ENCODE results near the gene BATF3. TPM values are rescaled to one million over a fixed set of nuclear protein-coding genes. Genes with fewer than 3 reads are reported as not detected.
"Not testable (repeated sequence)": the region's sequence is repeated elsewhere in the genome, so short reads cannot be mapped to it uniquely, and the experiment has no call there.

BATF3 gene
- total RNA-seq, 2 donors from 2014 or later: 0.96 to 3.3 TPM

GRCh38 chr1:212643877-212644276 lies 55.8 kb downstream of the BATF3 start:
- Histone ChIP-seq H3K4me3 (no peak overlapping the region), H3K4me1 (peaks cover 0 to 5% of the 10 kb centered on the region in 2 donors), H3K36me3 (no peaks in the 10 kb centered on the region), H3K9me3 (no peaks in the 10 kb centered on the region), H3K27me3 (no peaks in the 10 kb centered on the region), H3K27ac (no peak overlapping the region)
- no peak for DNase-seq (ENCODE audit: low spot score)
- TF ChIP-seq CTCF (IDR thresholded peaks at IDR 0.05): no peak

- Histone ChIP-seq H3K9me3 (no peaks in the 10 kb centered on the region), H3K36me3 (no peaks in the 10 kb centered on the region), H3K27ac (no peak overlapping the region), H3K4me1 (peaks cover 0 to 24% of the 10 kb centered on the region in 2 donors), H3K27me3 (no peaks in the 10 kb centered on the region), H3K4me3 (no peak overlapping the region)
- DNase-seq (ENCODE audit: low spot score): no peak
- no peak for TF ChIP-seq CTCF (IDR thresholded peaks at IDR 0.05)
Measured at GRCh38 chr1:212641956-212642355, 57.7 kb downstream of the BATF3 start.

GRCh38 chr1:212640223-212640878 lies 59.3 kb downstream of the BATF3 start:
- DNase-seq (ENCODE audit: low spot score): no peak
- Histone ChIP-seq H3K27me3 (no peaks in the 10 kb centered on the region), H3K4me1 (peaks cover 0 to 40% of the 10 kb centered on the region in 2 donors), H3K4me3 (no peak overlapping the region), H3K36me3 (no peaks in the 10 kb centered on the region), H3K9me3 (no peaks in the 10 kb centered on the region), H3K27ac (no peak overlapping the region)
- no peak for TF ChIP-seq CTCF (IDR thresholded peaks at IDR 0.05)

GRCh38 chr1:212639524-212639923 lies 60.1 kb downstream of the BATF3 start:
- H3K27me3 ChIP-seq: not testable (repeated sequence)

GRCh38 chr1:212638492-212639151 lies 61.0 kb downstream of the BATF3 start:
- Histone ChIP-seq H3K9me3 (no peaks in the 10 kb centered on the region), H3K4me1 (peaks cover 0 to 45% of the 10 kb centered on the region in 2 donors), H3K27ac (peak overlapping the region; percentile 45 to 76), H3K27me3 (no peaks in the 10 kb centered on the region), H3K36me3 (no peaks in the 10 kb centered on the region), H3K4me3 (peak overlapping the region in 1 of 2 donors; percentile 26)
- TF ChIP-seq CTCF (IDR thresholded peaks at IDR 0.05): no peak
- no peak for DNase-seq (ENCODE audit: low spot score)

More at GRCh38 chr1:212639524-212639923, 60.1 kb downstream of the BATF3 start:
- H3K4me1 ChIP-seq: peaks cover 0 to 45% of the 10 kb centered on the region in 2 donors
- H3K9me3 ChIP-seq; DNase-seq (ENCODE audit: low spot score); H3K4me3 ChIP-seq; H3K36me3 ChIP-seq: not testable (repeated sequence)
- H3K27ac ChIP-seq: peak overlapping the region; percentile 45 to 76

- H3K4me1 ChIP-seq: peaks cover 0 to 45% of the 10 kb centered on the region in 2 donors
- TF ChIP-seq CTCF (IDR thresholded peaks at IDR 0.05): no peak
- H3K27me3 ChIP-seq: no peaks in the 10 kb centered on the region
- peak overlapping the region; percentile 0 to 26 for H3K4me3 ChIP-seq
- DNase-seq (ENCODE audit: low spot score): no peak
- no peaks in the 10 kb centered on the region for H3K9me3 ChIP-seq
- H3K27ac ChIP-seq: peak overlapping the region; percentile 45 to 76
- H3K36me3 ChIP-seq: no peaks in the 10 kb centered on the region
Measured at GRCh38 chr1:212637902-212638301, 61.7 kb downstream of the BATF3 start.

Other genes with a start within 250 kb of the BATF3 start
- gene ATF3, start 91.1 kb downstream of the BATF3 start, total RNA-seq: 10 to 100 TPM; 12.6 to 27.6 TPM
- gene NSL1, start 91.9 kb upstream of the BATF3 start, total RNA-seq: 10 to 100 TPM; 28.2 to 46.1 TPM
- gene TATDN3, start 92.1 kb upstream of the BATF3 start, total RNA-seq: 10 to 100 TPM; 12.6 to 39.6 TPM
- gene SPATA45, start 147.8 kb upstream of the BATF3 start, total RNA-seq: not detected
- 1 to 10 TPM in 1 of 2 donors, under 1 TPM in 1; 0.89 to 2.4 TPM for gene FLVCR1, start 158.4 kb upstream of the BATF3 start, total RNA-seq

Data from right atrium auricular region (tissue), 2 donors.